Measurements from ENCODE around the gene ADCYAP1.

Gene ADCYAP1

GRCh38 chr18:907115-907884 lies 2.6 kb downstream of the ADCYAP1 start:
- in situ Hi-C loops (cut with HindIII; ENCODE audit: low pct_ligation_motif_present, low sequenced_read_pairs) = no loop called here
- H3K27ac ChIP-seq = no peak overlapping the region
- peaks cover 76% of the 10 kb centered on the region for H3K27me3 ChIP-seq (replicated peaks)
- no peak for TF ChIP-seq CTCF (IDR thresholded peaks at IDR 0.05; ENCODE audit: low read depth, low read length, missing control alignments)
- no peaks in the 10 kb centered on the region for H3K36me3 ChIP-seq (replicated peaks)
- no peak for DNase-seq
- no peak overlapping the region for H3K4me3 ChIP-seq (ENCODE audit: low read depth, low read length)

- TF ChIP-seq CTCF (IDR thresholded peaks at IDR 0.05; ENCODE audit: low read depth, low read length, missing control alignments) = no peak
- Histone ChIP-seq H3K4me3 (ENCODE audit: low read depth, low read length) (peak overlapping the region; percentile 15), H3K27me3 (replicated peaks) (peaks cover 76% of the 10 kb centered on the region), H3K36me3 (replicated peaks) (no peaks in the 10 kb centered on the region), H3K27ac (no peak overlapping the region)
- no peak for DNase-seq
- in situ Hi-C loops (cut with HindIII; ENCODE audit: low pct_ligation_motif_present, low sequenced_read_pairs) = no loop called here
These were observed 3.5 kb downstream of the ADCYAP1 start for GRCh38 chr18:907885-908757.

GRCh38 chr18:908758-909724 lies 4.4 kb downstream of the ADCYAP1 start:
- no peak for DNase-seq
- H3K36me3 ChIP-seq (replicated peaks) = no peaks in the 10 kb centered on the region
- in situ Hi-C loops (cut with HindIII; ENCODE audit: low pct_ligation_motif_present, low sequenced_read_pairs) = no loop called here
- TF ChIP-seq CTCF (IDR thresholded peaks at IDR 0.05; ENCODE audit: low read depth, low read length, missing control alignments) = no peak
- peak overlapping the region; percentile 15 for H3K4me3 ChIP-seq (ENCODE audit: low read depth, low read length)
- H3K27ac ChIP-seq = no peak overlapping the region
- peaks cover 68% of the 10 kb centered on the region for H3K27me3 ChIP-seq (replicated peaks)

- DNase-seq = no peak
- peaks cover 56% of the 10 kb centered on the region for H3K27me3 ChIP-seq (replicated peaks)
- in situ Hi-C loops (cut with HindIII; ENCODE audit: low pct_ligation_motif_present, low sequenced_read_pairs) = no loop called here
- no peaks in the 10 kb centered on the region for H3K36me3 ChIP-seq (replicated peaks)
- H3K4me3 ChIP-seq (ENCODE audit: low read depth, low read length) = no peak overlapping the region
- TF ChIP-seq CTCF (IDR thresholded peaks at IDR 0.05; ENCODE audit: low read depth, low read length, missing control alignments) = no peak
- no peak overlapping the region for H3K27ac ChIP-seq
These were observed 5.6 kb downstream of the ADCYAP1 start for GRCh38 chr18:910247-910646.

- H3K27me3 ChIP-seq (replicated peaks) = peaks cover 48% of the 10 kb centered on the region
- DNase-seq = no peak
- no peak overlapping the region for H3K4me3 ChIP-seq (ENCODE audit: low read depth, low read length)
- in situ Hi-C loops (cut with HindIII; ENCODE audit: low pct_ligation_motif_present, low sequenced_read_pairs) = no loop called here
- H3K27ac ChIP-seq = no peak overlapping the region
- H3K36me3 ChIP-seq (replicated peaks) = no peaks in the 10 kb centered on the region
- TF ChIP-seq CTCF (IDR thresholded peaks at IDR 0.05; ENCODE audit: low read depth, low read length, missing control alignments) = no peak
These were observed 6.4 kb downstream of the ADCYAP1 start for GRCh38 chr18:911025-911424.

All from brain microvascular endothelial cell (primary cell).